Mesothelial cell of epicardium (in vitro differentiated cells): Measurements from ENCODE around the gene NAA38. TPM values are rescaled to one million over a fixed set of nuclear protein-coding genes. Genes with fewer than 3 reads are reported as not detected.

Experiments
- DNase-seq, 2 experiments: peaks; one replicate each; pipeline ENCODE4 v3.0.0; 2021; ENCODE audit warnings: low spot score in 2 of 2; ENCODE audit not compliant: unreplicated experiment in 2 of 2
- H3K27ac Mint-ChIP-seq: 2 replicates; pipeline ENCODE4 v1.8.0; 2021; ENCODE audit warnings: mixed read lengths
- H3K27me3 Mint-ChIP-seq: 2 replicates; pipeline ENCODE4 v1.8.0; 2021; ENCODE audit warnings: low read depth, mixed read lengths
- H3K36me3 Mint-ChIP-seq: 2 replicates; pipeline ENCODE4 v1.8.0; 2021; ENCODE audit warnings: mixed read lengths
- H3K4me1 Mint-ChIP-seq: 2 replicates; pipeline ENCODE4 v1.8.0; 2021; ENCODE audit warnings: mixed read lengths
- H3K4me3 Mint-ChIP-seq: 2 replicates; pipeline ENCODE4 v1.8.0; 2021; ENCODE audit warnings: mild to moderate bottlenecking, moderate library complexity, mixed read lengths
- H3K9me3 Mint-ChIP-seq: 2 replicates; pipeline ENCODE4 v1.8.0; 2021; ENCODE audit warnings: mixed read lengths
- total RNA-seq: library from RNA; stranded (reverse); gene quantifications from 3 replicates; pipeline ENCODE4 v1.2.1, GENCODE V29; 2021
- TF ChIP-seq, protein P1 (sequence below): fragments of 200-600 bp; sonication (generic); IDR thresholded peaks from one replicate; pipeline ENCODE4 v1.5.0; 2021; ENCODE audit warnings: antibody characterized with exemption; ENCODE audit not compliant: unreplicated experiment

The NAA38 gene
- total RNA-seq, 1 donor from 2014 or later, result 67.2 TPM

GRCh38 chr17:7854851-7855659 lies 2.3 kb downstream of the NAA38 start, which contains the start of gene TMEM88:
TSS of gene TMEM88 (plus strand) at chr17:7855066. CDS start at chr17:7855075, 9 bp downstream.
- H3K27me3 Mint-ChIP-seq, result no peaks in the 10 kb centered on the region
- TF ChIP-seq, protein P1, sequence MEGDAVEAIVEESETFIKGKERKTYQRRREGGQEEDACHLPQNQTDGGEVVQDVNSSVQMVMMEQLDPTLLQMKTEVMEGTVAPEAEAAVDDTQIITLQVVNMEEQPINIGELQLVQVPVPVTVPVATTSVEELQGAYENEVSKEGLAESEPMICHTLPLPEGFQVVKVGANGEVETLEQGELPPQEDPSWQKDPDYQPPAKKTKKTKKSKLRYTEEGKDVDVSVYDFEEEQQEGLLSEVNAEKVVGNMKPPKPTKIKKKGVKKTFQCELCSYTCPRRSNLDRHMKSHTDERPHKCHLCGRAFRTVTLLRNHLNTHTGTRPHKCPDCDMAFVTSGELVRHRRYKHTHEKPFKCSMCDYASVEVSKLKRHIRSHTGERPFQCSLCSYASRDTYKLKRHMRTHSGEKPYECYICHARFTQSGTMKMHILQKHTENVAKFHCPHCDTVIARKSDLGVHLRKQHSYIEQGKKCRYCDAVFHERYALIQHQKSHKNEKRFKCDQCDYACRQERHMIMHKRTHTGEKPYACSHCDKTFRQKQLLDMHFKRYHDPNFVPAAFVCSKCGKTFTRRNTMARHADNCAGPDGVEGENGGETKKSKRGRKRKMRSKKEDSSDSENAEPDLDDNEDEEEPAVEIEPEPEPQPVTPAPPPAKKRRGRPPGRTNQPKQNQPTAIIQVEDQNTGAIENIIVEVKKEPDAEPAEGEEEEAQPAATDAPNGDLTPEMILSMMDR, result no peak
- H3K27ac Mint-ChIP-seq, result no peak within 1 kb of the TSS
- H3K4me1 Mint-ChIP-seq, result peaks cover 15% of the 10 kb centered on the region
- DNase-seq, result no peak
- H3K4me3 Mint-ChIP-seq, result peak within 1 kb of the TSS; percentile 41
- H3K36me3 Mint-ChIP-seq, result peaks cover 8% of the 10 kb centered on the region
- no peaks in the 10 kb centered on the region for H3K9me3 Mint-ChIP-seq

DNA sequence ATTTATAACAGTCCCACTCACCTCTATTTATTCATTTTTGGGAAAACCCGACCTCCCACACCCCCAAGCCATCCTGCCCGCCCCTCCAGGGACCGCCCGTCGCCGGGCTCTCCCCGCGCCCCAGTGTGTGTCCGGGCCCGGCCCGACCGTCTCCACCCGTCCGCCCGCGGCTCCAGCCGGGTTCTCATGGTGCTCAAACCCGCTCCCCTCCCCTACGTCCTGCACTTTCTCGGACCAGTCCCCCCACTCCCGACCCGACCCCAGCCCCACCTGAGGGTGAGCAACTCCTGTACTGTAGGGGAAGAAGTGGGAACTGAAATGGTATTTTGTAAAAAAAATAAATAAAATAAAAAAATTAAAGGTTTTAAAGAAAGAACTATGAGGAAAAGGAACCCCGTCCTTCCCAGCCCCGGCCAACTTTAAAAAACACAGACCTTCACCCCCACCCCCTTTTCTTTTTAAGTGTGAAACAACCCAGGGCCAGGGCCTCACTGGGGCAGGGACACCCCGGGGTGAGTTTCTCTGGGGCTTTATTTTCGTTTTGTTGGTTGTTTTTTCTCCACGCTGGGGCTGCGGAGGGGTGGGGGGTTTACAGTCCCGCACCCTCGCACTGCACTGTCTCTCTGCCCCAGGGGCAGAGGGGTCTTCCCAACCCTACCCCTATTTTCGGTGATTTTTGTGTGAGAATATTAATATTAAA lies 3.1 kb downstream of the NAA38 start:
- Mint-ChIP-seq H3K9me3 (no peaks in the 10 kb centered on the region), H3K27me3 (no peaks in the 10 kb centered on the region), H3K36me3 (peaks cover 15% of the 10 kb centered on the region), H3K4me3 (peak overlapping the region; percentile 41), H3K27ac (no peak overlapping the region), H3K4me1 (peaks cover 15% of the 10 kb centered on the region)
- TF ChIP-seq, protein P1, result no peak
- DNase-seq, result no peak

DNA sequence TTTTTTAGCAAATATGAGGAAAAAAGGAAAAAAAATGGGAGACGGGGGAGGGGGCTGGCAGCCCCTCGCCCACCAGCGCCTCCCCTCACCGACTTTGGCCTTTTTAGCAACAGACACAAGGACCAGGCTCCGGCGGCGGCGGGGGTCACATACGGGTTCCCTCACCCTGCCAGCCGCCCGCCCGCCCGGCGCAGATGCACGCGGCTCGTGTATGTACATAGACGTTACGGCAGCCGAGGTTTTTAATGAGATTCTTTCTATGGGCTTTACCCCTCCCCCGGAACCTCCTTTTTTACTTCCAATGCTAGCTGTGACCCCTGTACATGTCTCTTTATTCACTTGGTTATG lies 3.7 kb downstream of the NAA38 start:
- Mint-ChIP-seq H3K36me3 (peaks cover 15% of the 10 kb centered on the region), H3K4me3 (no peak overlapping the region), H3K9me3 (no peaks in the 10 kb centered on the region), H3K27ac (no peak overlapping the region), H3K27me3 (no peaks in the 10 kb centered on the region), H3K4me1 (peaks cover 13% of the 10 kb centered on the region)
- TF ChIP-seq, protein P1, result no peak
- DNase-seq, result no peak

- peaks cover 13% of the 10 kb centered on the region for H3K4me1 Mint-ChIP-seq
- H3K9me3 Mint-ChIP-seq, result no peaks in the 10 kb centered on the region
- DNase-seq, result no peak
- TF ChIP-seq, protein P1, result no peak
- peaks cover 17% of the 10 kb centered on the region for H3K36me3 Mint-ChIP-seq
- H3K4me3 Mint-ChIP-seq, result no peak overlapping the region
- no peak overlapping the region for H3K27ac Mint-ChIP-seq
- no peaks in the 10 kb centered on the region for H3K27me3 Mint-ChIP-seq
These were observed 4.3 kb downstream of the NAA38 start for GRCh38 chr17:7852919-7853690.

DNA sequence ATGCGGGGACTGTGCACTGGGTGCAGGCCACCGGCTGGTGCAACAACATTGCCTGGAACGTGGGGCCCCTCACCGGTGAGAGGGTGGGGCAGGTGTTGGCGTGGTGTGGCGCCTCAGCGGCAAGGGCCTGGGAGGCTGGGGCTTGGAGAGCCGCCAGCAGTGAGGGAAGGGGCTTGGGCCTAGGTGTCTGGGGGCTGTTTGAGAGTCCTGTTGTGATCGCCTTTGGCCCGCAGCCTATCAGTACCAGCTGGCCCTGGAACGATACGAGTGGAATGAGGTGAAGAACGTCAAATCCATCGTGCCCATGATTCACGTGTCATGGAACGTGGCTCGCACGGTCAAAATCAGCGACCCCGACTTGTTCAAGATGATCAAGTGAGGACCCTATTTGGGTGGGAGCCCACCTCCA lies 5.1 kb downstream of the NAA38 start:
- Mint-ChIP-seq H3K27me3 (no peaks in the 10 kb centered on the region), H3K27ac (no peak overlapping the region)

More for the DNA sequence above, 5.1 kb downstream of the NAA38 start:
- Mint-ChIP-seq H3K4me3 (no peak overlapping the region), H3K36me3 (peaks cover 17% of the 10 kb centered on the region), H3K9me3 (no peaks in the 10 kb centered on the region), H3K4me1 (peaks cover 13% of the 10 kb centered on the region)
- no peak for DNase-seq
- TF ChIP-seq, protein P1, result no peak
